HCT116 (cell line): ENCODE results near the gene IBA57. TPM values are rescaled to one million over a fixed set of nuclear protein-coding genes. Genes with fewer than 3 reads are reported as not detected.

Source experiments
- ATAC-seq: fragments of 200-7000 bp; cut with Tn5 transposase; 2 replicates; pipeline ENCODE4 v1.9.1; 2020; ENCODE audit warnings: mild to moderate bottlenecking, moderate library complexity
- BruUV-seq: library from RNA; stranded (reverse); fragments of 400-500 nt; replicated peaks from 2 replicates; lab custom pipeline; 2021; lab: Mats Ljungman, UMichigan
- CTCF ChIA-PET: fragments of 300-600 bp; sonication (Branson Sonifier 250); formaldehyde crosslinking; loops from one replicate; lab custom pipeline; 2021; ENCODE audit warnings: antibody characterized with exemption; lab: Charles Lee
- POLR2A ChIA-PET: fragments of 300-600, 350-600 bp; sonication (Branson Sonifier 250); formaldehyde crosslinking; loops from one replicate; lab custom pipeline; 2021; ENCODE audit warnings: antibody characterized with exemption; lab: Charles Lee
- RAD21 ChIA-PET, 2 experiments: fragments of 300-600 bp; sonication (Branson Sonifier 250); formaldehyde crosslinking; loops; one replicate each; lab custom pipeline; 2023; ENCODE audit warnings: low total read pairs in 2 of 2; ENCODE audit not compliant: uncharacterized antibody in 2 of 2, unreplicated experiment in 2 of 2, low non-redundant PET in 1 of 2; lab: Charles Lee
- DNase-seq: peaks from one replicate; pipeline ENCODE4 v3.0.0-alpha.2; 2010; ENCODE audit warnings: low read depth, low spot score
- H2AFZ ChIP-seq: fragments of 200-600 bp; shearing (Covaris generic), sonication (generic); 2 replicates; pipeline ENCODE4 v1.6.1; 2017; ENCODE audit warnings: low read depth, mixed run types, mixed read lengths, antibody characterized with exemption, low read length; ENCODE audit not compliant: poor library complexity, severe bottlenecking
- H3K27ac ChIP-seq: 2 replicates; pipeline ENCODE4 v1.5.1; 2012; ENCODE audit warnings: low read depth, low read length
- H3K27me3 ChIP-seq: fragments of 200-600 bp; sonication (generic); 2 replicates; pipeline ENCODE4 v1.6.1; 2016; ENCODE audit warnings: mixed run types, low read length, mixed read lengths; ENCODE audit not compliant: insufficient read depth
- H3K36me3 ChIP-seq, 2 experiments: fragments of 200-500 bp in 1 of 2; fragments of 200-600 bp in 1 of 2; sonication (Bioruptor generic) in 1 of 2; sonication (generic) in 1 of 2; 2 replicates each; pipeline versions ENCODE4 v1.5.1 to v1.6.1; 2014 to 2016; ENCODE audit warnings: low read length in 2 of 2, inconsistent platforms in 1 of 2, mixed read lengths in 1 of 2, mixed run types in 1 of 2; ENCODE audit not compliant: insufficient read depth in 2 of 2, control insufficient read depth in 1 of 2
- H3K4me1 ChIP-seq, 2 experiments: fragments of 200-600 bp in 1 of 2; sonication (generic) in 1 of 2; 2 replicates each; pipeline versions ENCODE4 v1.5.1 to v1.6.1; 2012 to 2017; ENCODE audit warnings: low read length in 2 of 2, inconsistent platforms in 1 of 2, mild to moderate bottlenecking in 1 of 2, mixed read lengths in 1 of 2, mixed run types in 1 of 2, moderate library complexity in 1 of 2; ENCODE audit not compliant: insufficient read depth in 2 of 2, control insufficient read depth in 1 of 2
- H3K4me2 ChIP-seq: fragments of 200-600 bp; sonication (generic); 2 replicates; pipeline ENCODE4 v1.6.1; 2017; ENCODE audit warnings: mixed run types, low read length, mixed read lengths
- H3K4me3 ChIP-seq, 2 experiments: fragments of 200-600 bp in 1 of 2; sonication (generic) in 1 of 2; replicated peaks in 1 of 2; 2 replicates each; pipeline ENCODE4 v1.5.1; 2011 to 2016; ENCODE audit warnings: low read length in 2 of 2, control low read depth in 1 of 2, low read depth in 1 of 2, mild to moderate bottlenecking in 1 of 2, mixed read lengths in 1 of 2, mixed run types in 1 of 2
- H3K79me2 ChIP-seq: fragments of 200-600 bp; sonication (generic); 2 replicates; pipeline ENCODE4 v1.6.1; 2017; ENCODE audit warnings: mild to moderate bottlenecking, mixed run types, low read length, moderate library complexity, mixed read lengths; ENCODE audit not compliant: insufficient read depth
- H3K9ac ChIP-seq: fragments of 200-600 bp; sonication (generic); 2 replicates; pipeline ENCODE4 v1.6.1; 2016; ENCODE audit warnings: low read length, mixed read lengths
- H3K9me2 ChIP-seq: fragments of 200-600 bp; sonication (generic), shearing (Covaris generic); 2 replicates; pipeline ENCODE4 v1.6.1; 2017; ENCODE audit warnings: mixed run types, mild to moderate bottlenecking, moderate library complexity; ENCODE audit not compliant: insufficient read depth
- H3K9me3 ChIP-seq, 2 experiments: fragments of 200-500 bp in 1 of 2; fragments of 200-600 bp in 1 of 2; sonication (Bioruptor generic) in 1 of 2; sonication (generic) in 1 of 2; 2 replicates each; pipeline ENCODE4 v1.6.1; 2014 to 2017; ENCODE audit warnings: low read length in 2 of 2, mixed read lengths in 2 of 2, inconsistent platforms in 1 of 2, low read depth in 1 of 2, mild to moderate bottlenecking in 1 of 2, mixed run types in 1 of 2, moderate library complexity in 1 of 2; ENCODE audit not compliant: control insufficient read depth in 1 of 2, insufficient read depth in 1 of 2
- H4K20me1 ChIP-seq: fragments of 200-600 bp; sonication (generic), shearing (Covaris generic); 2 replicates; pipeline ENCODE4 v1.6.1; 2017; ENCODE audit warnings: mixed run types, mild to moderate bottlenecking, moderate library complexity; ENCODE audit not compliant: insufficient read depth
- CBX3 ChIP-seq: IDR thresholded peaks from 2 replicates; pipeline ENCODE4 v1.6.1; 2012; ENCODE audit warnings: low read depth
- CEBPB ChIP-seq: IDR thresholded peaks from 2 replicates; pipeline ENCODE4 v1.6.1; 2012; ENCODE audit warnings: low read depth
- ELF1 ChIP-seq: IDR thresholded peaks from 2 replicates; pipeline ENCODE4 v1.6.1; 2012; ENCODE audit warnings: low read depth, borderline replicate concordance
- EZH2phosphoT487 ChIP-seq: fragments of 200-600 bp; IDR thresholded peaks from 2 replicates; pipeline ENCODE4 v1.6.1; 2018; ENCODE audit warnings: antibody characterized with exemption, borderline replicate concordance
- FOSL1 ChIP-seq: IDR thresholded peaks from 2 replicates; pipeline ENCODE4 v1.6.1; 2012; ENCODE audit warnings: low read depth
- JUND ChIP-seq: IDR thresholded peaks from 2 replicates; pipeline ENCODE4 v1.6.1; 2012
- POLR2A ChIP-seq: IDR thresholded peaks from 2 replicates; pipeline ENCODE4 v1.7.0; 2011; ENCODE audit warnings: borderline replicate concordance; ENCODE audit not compliant: insufficient read depth, insufficient read length; ENCODE audit errors: extremely low read depth
- POLR2AphosphoS5 ChIP-seq: IDR thresholded peaks from 2 replicates; pipeline ENCODE4 v1.6.1; 2011; ENCODE audit warnings: mild to moderate bottlenecking, low read depth, low read length, moderate library complexity
- RAD21 ChIP-seq: IDR thresholded peaks from 2 replicates; pipeline ENCODE4 v1.6.1; 2012; ENCODE audit warnings: low read depth, mild to moderate bottlenecking
- SIN3A ChIP-seq: IDR thresholded peaks from 2 replicates; pipeline ENCODE4 v1.6.1; 2012; ENCODE audit warnings: low read depth
- SP1 ChIP-seq: IDR thresholded peaks from 2 replicates; pipeline ENCODE4 v1.6.1; 2012; ENCODE audit warnings: low read depth
- TCF7L2 ChIP-seq: IDR thresholded peaks from 2 replicates; pipeline ENCODE4 v1.7.0; 2011; ENCODE audit warnings: borderline replicate concordance, inconsistent platforms; ENCODE audit not compliant: insufficient read depth, insufficient read length; ENCODE audit errors: extremely low read depth
- ZFX ChIP-seq: fragments of 450-650 bp; IDR thresholded peaks from 2 replicates; pipeline ENCODE4 v1.6.1; 2017
- intact Hi-C: fragments of 100-400 bp; cut with micrococcal nuclease; formaldehyde crosslinking; loops from 2 replicates; pipeline ENCODE4 v1.10.0; 2022
- total RNA-seq: library from RNA; stranded (reverse); gene quantifications from one replicate; pipeline ENCODE4 v1.2.1, GENCODE V29; 2021; ENCODE audit not compliant: unreplicated experiment
- TF ChIP-seq, protein P1 (sequence below): IDR thresholded peaks from 2 replicates; pipeline ENCODE4 v1.6.1; 2012
- TF ChIP-seq, protein P2 (sequence below), 3 experiments: fragments of 200-600 bp in 1 of 3; sonication (generic) in 1 of 3; IDR thresholded peaks in 2 of 3; conservative IDR thresholded peaks in 1 of 3; 2 replicates each; pipeline ENCODE4 v1.5.1; 2012 to 2017; ENCODE audit warnings: low read depth in 2 of 3, low read length in 2 of 3, antibody characterized with exemption in 1 of 3, borderline replicate concordance in 1 of 3, control low read depth in 1 of 3, mild to moderate bottlenecking in 1 of 3, mixed read lengths in 1 of 3, mixed run types in 1 of 3, moderate library complexity in 1 of 3; ENCODE audit not compliant: insufficient read depth in 1 of 3
- TF ChIP-seq, protein P3 (sequence below): IDR thresholded peaks from 2 replicates; pipeline ENCODE4 v1.6.1; 2012
- TF ChIP-seq, protein P4 (sequence below): IDR thresholded peaks from 2 replicates; pipeline ENCODE4 v1.6.1; 2011; ENCODE audit warnings: mild to moderate bottlenecking, low read length, moderate library complexity; ENCODE audit not compliant: insufficient replicate concordance; ENCODE audit errors: extremely low read depth

The IBA57 gene
- total RNA-seq, 1 experiment from 2014 or later, result 11.6 TPM

DNA sequence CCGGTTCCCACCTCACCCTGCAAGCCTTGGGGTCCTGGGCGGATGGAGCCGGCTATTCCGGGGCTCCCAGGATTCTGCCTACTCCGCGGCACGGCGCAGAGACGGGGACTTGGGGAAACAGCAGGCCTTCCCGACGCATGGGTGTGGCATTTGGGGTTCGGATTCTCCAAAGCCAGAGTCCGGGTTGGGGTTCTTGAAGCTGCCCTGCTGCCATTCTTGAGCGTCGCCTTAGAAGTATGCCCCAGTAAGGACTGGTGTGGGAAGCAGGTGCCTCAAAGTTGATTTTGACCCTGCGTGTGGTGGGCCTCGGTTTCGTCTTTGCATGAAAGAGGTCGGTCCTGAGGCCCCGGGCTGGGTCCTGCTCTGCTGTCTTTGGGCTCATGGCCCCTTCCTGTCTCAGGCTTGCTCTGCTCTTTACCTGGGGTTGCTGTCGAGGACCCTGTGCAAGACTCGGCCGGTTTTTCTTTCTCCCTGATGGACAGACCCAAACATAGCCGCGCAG, 24.8 kb upstream of the IBA57 start (continued):
- TF ChIP-seq, protein P1, sequence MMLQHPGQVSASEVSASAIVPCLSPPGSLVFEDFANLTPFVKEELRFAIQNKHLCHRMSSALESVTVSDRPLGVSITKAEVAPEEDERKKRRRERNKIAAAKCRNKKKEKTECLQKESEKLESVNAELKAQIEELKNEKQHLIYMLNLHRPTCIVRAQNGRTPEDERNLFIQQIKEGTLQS, result no peak
- no peak for TF ChIP-seq FOSL1
- no peak for TF ChIP-seq TCF7L2

GRCh38 chr1:228141226-228142044, 24.2 kb upstream of the IBA57 start:
- peak overlapping the region; percentile 98 for H3K4me3 ChIP-seq
- TF ChIP-seq POLR2A (no peak), RAD21 (no peak), EZH2phosphoT487 (no peak), CEBPB (no peak), JUND (no peak), FOSL1 (no peak), POLR2AphosphoS5 (no peak), ZFX (no peak), SP1 (no peak), TCF7L2 (no peak), SIN3A (no peak), CBX3 (no peak), ELF1 (no peak)
- TF ChIP-seq, protein P1, result no peak
- TF ChIP-seq, protein P2, sequence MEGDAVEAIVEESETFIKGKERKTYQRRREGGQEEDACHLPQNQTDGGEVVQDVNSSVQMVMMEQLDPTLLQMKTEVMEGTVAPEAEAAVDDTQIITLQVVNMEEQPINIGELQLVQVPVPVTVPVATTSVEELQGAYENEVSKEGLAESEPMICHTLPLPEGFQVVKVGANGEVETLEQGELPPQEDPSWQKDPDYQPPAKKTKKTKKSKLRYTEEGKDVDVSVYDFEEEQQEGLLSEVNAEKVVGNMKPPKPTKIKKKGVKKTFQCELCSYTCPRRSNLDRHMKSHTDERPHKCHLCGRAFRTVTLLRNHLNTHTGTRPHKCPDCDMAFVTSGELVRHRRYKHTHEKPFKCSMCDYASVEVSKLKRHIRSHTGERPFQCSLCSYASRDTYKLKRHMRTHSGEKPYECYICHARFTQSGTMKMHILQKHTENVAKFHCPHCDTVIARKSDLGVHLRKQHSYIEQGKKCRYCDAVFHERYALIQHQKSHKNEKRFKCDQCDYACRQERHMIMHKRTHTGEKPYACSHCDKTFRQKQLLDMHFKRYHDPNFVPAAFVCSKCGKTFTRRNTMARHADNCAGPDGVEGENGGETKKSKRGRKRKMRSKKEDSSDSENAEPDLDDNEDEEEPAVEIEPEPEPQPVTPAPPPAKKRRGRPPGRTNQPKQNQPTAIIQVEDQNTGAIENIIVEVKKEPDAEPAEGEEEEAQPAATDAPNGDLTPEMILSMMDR (IDR thresholded peaks at IDR 0.05 in 2 of 3, conservative IDR thresholded peaks at IDR 0.05 in 1 of 3; ENCODE audit: borderline replicate concordance in 1 of 3, insufficient read depth in 1 of 3, low read depth in 2 of 3, low read length in 2 of 3), result no peak
- TF ChIP-seq, protein P3, sequence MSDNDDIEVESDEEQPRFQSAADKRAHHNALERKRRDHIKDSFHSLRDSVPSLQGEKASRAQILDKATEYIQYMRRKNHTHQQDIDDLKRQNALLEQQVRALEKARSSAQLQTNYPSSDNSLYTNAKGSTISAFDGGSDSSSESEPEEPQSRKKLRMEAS, result no peak
- TF ChIP-seq, protein P4, sequence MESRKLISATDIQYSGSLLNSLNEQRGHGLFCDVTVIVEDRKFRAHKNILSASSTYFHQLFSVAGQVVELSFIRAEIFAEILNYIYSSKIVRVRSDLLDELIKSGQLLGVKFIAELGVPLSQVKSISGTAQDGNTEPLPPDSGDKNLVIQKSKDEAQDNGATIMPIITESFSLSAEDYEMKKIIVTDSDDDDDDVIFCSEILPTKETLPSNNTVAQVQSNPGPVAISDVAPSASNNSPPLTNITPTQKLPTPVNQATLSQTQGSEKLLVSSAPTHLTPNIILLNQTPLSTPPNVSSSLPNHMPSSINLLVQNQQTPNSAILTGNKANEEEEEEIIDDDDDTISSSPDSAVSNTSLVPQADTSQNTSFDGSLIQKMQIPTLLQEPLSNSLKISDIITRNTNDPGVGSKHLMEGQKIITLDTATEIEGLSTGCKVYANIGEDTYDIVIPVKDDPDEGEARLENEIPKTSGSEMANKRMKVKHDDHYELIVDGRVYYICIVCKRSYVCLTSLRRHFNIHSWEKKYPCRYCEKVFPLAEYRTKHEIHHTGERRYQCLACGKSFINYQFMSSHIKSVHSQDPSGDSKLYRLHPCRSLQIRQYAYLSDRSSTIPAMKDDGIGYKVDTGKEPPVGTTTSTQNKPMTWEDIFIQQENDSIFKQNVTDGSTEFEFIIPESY, result no peak
- no peaks in the 10 kb centered on the region for H3K9me2 ChIP-seq
- no TSS peak for BruUV-seq
- ATAC-seq, result no peak
- no peak overlapping the region for H2AFZ ChIP-seq
- intact Hi-C loops, result loop anchor here (2.0 kb wide), 1 partner anchor 33 kb away; the partner anchor contains the start of gene MRPL55
- peak overlapping the region; percentile 79; the same call in 1 of the 2 replicates for H3K27ac ChIP-seq
- POLR2A ChIA-PET, result no interaction called here
- peaks cover 1% of the 10 kb centered on the region; the same call in 1 of the 2 replicates for H3K27me3 ChIP-seq
- H4K20me1 ChIP-seq, result no peaks in the 10 kb centered on the region
- H3K9me3 ChIP-seq, result no peaks in the 10 kb centered on the region
- CTCF ChIA-PET, result no interaction called here
- H3K79me2 ChIP-seq, result peaks cover 58% of the 10 kb centered on the region
- RAD21 ChIA-PET, result no interaction called here
- peak overlapping the region; percentile 99 for H3K4me2 ChIP-seq
- H3K9ac ChIP-seq, result peak overlapping the region; percentile 93
- peaks cover 0 to 17% of the 10 kb centered on the region in 2 experiments; a peak in 3 of 4 replicates for H3K4me1 ChIP-seq
- DNase-seq, result no peak
- H3K36me3 ChIP-seq, result no peaks in the 10 kb centered on the region
